Astrocyte of the cerebellum (primary cell): Measurements from ENCODE around the gene ORAI3.

Experiments
- DNase-seq: peaks from one replicate; pipeline ENCODE4 v3.0.0-alpha.2; 2011; ENCODE audit warnings: low read depth
- H3K4me3 ChIP-seq: 2 replicates; pipeline ENCODE4 v1.5.1; 2011; ENCODE audit warnings: mild to moderate bottlenecking, low read depth, low read length, moderate library complexity
- in situ Hi-C: cut with HindIII; loops from 2 replicates; pipeline ENCODE4 v1.10.0; 2017; ENCODE audit warnings: low sequenced_read_pairs
- TF ChIP-seq, protein P1 (sequence below): IDR thresholded peaks from 2 replicates; pipeline ENCODE4 v1.5.1; 2012; ENCODE audit warnings: low read length, low read depth, moderate library complexity, mild to moderate bottlenecking; ENCODE audit errors: missing control alignments

Gene ORAI3

DNA sequence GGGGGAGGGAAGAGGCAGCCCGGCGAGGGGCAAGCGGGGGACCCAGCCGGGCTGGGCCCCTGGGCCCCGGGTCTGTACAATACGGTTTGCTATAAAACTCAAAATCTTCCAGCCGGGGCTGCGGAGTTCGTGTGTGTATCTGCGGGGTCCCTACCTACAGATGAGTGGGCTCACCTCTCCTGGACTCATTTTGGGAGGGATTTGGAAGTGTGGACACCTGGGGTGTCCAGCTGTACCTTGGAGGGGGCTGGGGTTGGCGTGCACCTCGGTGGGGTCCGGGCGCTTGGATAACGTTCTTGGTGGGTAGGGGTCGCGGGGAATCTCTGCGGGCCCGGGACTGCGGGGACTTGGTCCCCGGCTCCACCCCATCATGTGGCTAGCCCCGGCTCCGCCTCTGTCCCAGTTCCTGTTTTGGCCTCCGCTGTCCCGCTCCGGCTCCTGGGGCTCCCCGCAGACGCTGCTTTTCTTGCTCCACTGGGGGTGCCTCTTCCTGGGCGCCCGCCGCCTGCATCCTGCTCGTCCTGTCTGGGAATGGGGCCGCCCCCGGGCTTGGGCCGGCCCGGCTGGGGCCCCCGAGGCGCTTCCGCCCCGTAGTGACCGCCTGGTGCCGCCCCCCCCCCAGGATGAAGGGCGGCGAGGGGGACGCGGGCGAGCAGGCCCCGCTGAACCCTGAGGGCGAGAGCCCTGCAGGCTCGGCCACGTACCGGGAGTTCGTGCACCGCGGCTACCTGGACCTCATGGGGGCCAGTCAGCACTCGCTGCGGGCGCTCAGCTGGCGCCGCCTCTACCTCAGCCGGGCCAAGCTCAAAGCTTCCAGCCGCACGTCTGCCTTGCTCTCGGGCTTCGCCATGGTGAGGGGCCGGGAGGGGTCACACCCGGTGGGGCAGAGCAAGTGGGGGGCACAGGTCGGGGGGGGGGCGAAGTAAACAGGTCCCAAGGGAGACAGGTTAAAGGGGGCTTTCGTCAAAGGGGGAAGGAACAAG lies at the start of gene ORAI3:
TSS of gene ORAI3 (plus strand) at position 402 of the 983 bp plus-strand sequence. CDS start at position 624, 222 bp downstream.
- DNase-seq = no peak
- peak within 1 kb of the TSS; percentile 83 for H3K4me3 ChIP-seq
- TF ChIP-seq, protein P1, sequence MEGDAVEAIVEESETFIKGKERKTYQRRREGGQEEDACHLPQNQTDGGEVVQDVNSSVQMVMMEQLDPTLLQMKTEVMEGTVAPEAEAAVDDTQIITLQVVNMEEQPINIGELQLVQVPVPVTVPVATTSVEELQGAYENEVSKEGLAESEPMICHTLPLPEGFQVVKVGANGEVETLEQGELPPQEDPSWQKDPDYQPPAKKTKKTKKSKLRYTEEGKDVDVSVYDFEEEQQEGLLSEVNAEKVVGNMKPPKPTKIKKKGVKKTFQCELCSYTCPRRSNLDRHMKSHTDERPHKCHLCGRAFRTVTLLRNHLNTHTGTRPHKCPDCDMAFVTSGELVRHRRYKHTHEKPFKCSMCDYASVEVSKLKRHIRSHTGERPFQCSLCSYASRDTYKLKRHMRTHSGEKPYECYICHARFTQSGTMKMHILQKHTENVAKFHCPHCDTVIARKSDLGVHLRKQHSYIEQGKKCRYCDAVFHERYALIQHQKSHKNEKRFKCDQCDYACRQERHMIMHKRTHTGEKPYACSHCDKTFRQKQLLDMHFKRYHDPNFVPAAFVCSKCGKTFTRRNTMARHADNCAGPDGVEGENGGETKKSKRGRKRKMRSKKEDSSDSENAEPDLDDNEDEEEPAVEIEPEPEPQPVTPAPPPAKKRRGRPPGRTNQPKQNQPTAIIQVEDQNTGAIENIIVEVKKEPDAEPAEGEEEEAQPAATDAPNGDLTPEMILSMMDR = no peak
- in situ Hi-C loops = loop anchor here (25.0 kb wide), 1 partner anchor 113 kb away; the partner anchor contains the start of genes ZNF646 and ZNF668

GRCh38 chr16:30899794-30900193 lies 49.1 kb upstream of the ORAI3 start:
- no peak for DNase-seq
- in situ Hi-C loops = no loop called here
- TF ChIP-seq, protein P1 = no peak
- no peak overlapping the region for H3K4me3 ChIP-seq

DNA sequence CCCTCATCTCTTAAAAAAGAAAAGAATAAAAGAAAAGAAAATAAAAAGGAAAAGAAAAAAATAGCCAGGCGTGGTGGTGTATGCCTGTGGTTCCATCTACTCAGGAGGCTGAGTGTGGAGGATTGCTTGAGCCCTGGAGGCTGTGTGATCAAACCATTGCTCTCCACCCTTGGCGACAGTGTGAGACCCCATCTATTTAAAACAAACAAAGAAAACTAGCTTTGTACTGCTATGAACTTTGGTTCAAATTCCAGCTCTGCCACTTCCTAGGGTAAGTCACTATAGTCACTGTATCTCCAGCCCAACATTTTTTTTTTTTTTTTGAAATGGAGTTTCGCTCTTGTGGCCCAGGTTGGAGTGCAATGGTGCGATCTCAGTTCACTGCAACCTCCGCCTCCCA lies 48.3 kb upstream of the ORAI3 start:
- TF ChIP-seq, protein P1 = no peak
- in situ Hi-C loops = no loop called here
- no peak for DNase-seq
- no peak overlapping the region for H3K4me3 ChIP-seq

DNA sequence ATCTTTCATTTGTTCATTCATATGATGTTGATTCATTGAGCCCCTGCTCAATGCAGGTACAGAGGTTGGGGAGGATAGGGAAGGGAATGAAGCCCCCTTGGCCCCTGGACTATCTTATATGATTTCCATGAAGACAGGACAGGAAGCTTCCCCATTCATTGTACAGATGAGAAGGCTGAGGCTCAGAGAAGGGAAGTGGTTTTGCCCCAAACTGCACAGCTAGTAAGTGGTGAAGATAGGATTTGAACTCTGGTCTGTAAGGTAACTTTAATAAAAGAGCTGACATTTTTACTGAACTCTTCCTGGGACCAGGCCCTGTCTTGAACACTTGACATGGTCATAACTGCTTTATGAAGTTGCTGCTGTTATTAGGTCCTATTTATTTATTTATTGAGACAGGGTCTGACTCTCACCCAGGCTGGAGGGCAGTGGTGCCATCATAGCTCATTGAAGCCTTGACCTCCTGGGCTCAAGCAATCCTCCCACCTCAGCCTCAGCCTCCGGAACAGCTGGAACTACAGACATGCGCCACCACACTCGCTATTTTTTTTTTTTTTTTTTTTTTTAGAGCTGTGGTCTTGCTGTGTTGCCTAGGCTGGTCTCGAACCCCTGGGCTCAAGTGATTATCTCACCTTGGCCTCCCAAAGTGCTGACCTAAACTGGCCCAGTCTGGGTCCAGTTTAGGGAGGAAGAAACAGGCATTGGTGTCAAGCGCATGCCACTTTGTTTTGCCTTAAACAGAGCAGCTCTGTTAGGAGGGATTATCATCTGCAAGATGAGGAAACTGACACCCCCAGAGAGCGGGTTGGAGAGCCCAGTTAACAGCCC lies 47.5 kb upstream of the ORAI3 start:
- in situ Hi-C loops = no loop called here
- TF ChIP-seq, protein P1 = no peak
- DNase-seq = no peak

DNA sequence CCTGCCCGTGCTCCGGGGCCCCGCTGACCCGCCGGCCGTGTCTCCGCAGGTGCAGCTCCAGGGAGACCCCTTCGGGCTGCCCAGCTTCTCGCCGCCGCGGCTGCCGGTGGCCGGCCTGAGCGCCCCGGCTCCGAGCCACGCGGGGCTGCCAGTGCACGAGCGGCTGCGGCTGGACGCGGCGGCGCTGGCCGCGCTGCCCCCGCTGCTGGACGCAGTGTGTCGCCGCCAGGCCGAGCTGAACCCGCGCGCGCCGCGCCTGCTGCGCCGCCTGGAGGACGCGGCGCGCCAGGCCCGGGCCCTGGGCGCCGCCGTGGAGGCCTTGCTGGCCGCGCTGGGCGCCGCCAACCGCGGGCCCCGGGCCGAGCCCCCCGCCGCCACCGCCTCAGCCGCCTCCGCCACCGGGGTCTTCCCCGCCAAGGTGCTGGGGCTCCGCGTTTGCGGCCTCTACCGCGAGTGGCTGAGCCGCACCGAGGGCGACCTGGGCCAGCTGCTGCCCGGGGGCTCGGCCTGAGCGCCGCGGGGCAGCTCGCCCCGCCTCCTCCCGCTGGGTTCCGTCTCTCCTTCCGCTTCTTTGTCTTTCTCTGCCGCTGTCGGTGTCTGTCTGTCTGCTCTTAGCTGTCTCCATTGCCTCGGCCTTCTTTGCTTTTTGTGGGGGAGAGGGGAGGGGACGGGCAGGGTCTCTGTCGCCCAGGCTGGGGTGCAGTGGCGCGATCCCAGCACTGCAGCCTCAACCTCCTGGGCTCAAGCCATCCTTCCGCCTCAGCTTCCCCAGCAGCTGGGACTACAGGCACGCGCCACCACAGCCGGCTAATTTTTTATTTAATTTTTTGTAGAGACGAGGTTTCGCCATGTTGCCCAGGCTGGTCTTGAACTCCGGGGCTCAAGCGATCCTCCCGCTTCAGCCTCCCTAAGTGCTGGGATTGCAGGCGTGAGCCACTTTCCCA lies 46.6 kb upstream of the ORAI3 start:
- TF ChIP-seq, protein P1 = no peak
- in situ Hi-C loops = no loop called here
- H3K4me3 ChIP-seq = peak overlapping the region; percentile 35
- DNase-seq = no peak

More for the DNA sequence above, 47.5 kb upstream of the ORAI3 start:
- H3K4me3 ChIP-seq = peak overlapping the region; percentile 31
